ENCODE data around the gene XKR3.

Gene XKR3

GRCh38 chr22:16831257-16831656 is 6.0 kb upstream of the XKR3 start:
- Histone ChIP-seq H3K18ac (ENCODE audit: low read depth in 1 of 2, low read length in 2 of 2) (no peak overlapping the region), H3K23ac (ENCODE audit: low read length in 2 of 2) (no peak overlapping the region), H2BK15ac (ENCODE audit: low read depth, poor library complexity, severe bottlenecking) (no peak overlapping the region), H3K4me1 (ENCODE audit: control insufficient read depth, insufficient read depth, low read depth, low read length) (no peaks in the 10 kb centered on the region), H2AFZ (ENCODE audit: low read depth, low read length) (no peak overlapping the region), H2BK12ac (ENCODE audit: low read length in 2 of 2) (no peak overlapping the region), H4K8ac (ENCODE audit: low read length) (no peak overlapping the region), H3K36me3 (ENCODE audit: control insufficient read depth in 1 of 2, insufficient read depth in 2 of 2, low read depth in 1 of 2, low read length in 2 of 2) (no peaks in the 10 kb centered on the region), H4K91ac (ENCODE audit: low read length) (no peak overlapping the region), H3K14ac (ENCODE audit: low read length in 2 of 2) (no peak overlapping the region), H3K79me1 (replicated peaks; ENCODE audit: low read length, poor library complexity, severe bottlenecking) (no peaks in the 10 kb centered on the region), H2AK5ac (ENCODE audit: low read length, severe bottlenecking) (no peak overlapping the region), H3K9ac (ENCODE audit: low read length) (no peak overlapping the region), H3K4me2 (ENCODE audit: low read length, poor library complexity, severe bottlenecking) (no peak overlapping the region), H3K9me3 (ENCODE audit: control insufficient read depth, low read length) (no peaks in the 10 kb centered on the region), H2BK5ac (ENCODE audit: low read depth, low read length, poor library complexity, severe bottlenecking) (no peak overlapping the region), H2BK120ac (ENCODE audit: low read depth, low read length) (no peak overlapping the region), H3K27ac (ENCODE audit: low read length, poor library complexity, severe bottlenecking) (no peak overlapping the region), H3K4ac (ENCODE audit: low read depth in 1 of 2, low read length in 2 of 2) (no peak overlapping the region), H3K4me3 (ENCODE audit: insufficient read depth in 1 of 2, low read depth in 1 of 2, low read length in 2 of 2) (no peak overlapping the region), H3K27me3 (ENCODE audit: control insufficient read depth in 1 of 2, insufficient read depth in 1 of 2, low read length in 2 of 2) (no peaks in the 10 kb centered on the region)
- DNase-seq: no peak
- 84% methylated on average over 4 of the region's 5 CpGs for WGBS

GRCh38 chr22:16829985-16830384 is 4.8 kb upstream of the XKR3 start:
- no peak overlapping the region for H2BK15ac ChIP-seq (ENCODE audit: low read depth, poor library complexity, severe bottlenecking)
- no peaks in the 10 kb centered on the region for H3K79me1 ChIP-seq (replicated peaks; ENCODE audit: low read length, poor library complexity, severe bottlenecking)
- no peak overlapping the region for H2AK5ac ChIP-seq (ENCODE audit: low read length, severe bottlenecking)
- no peaks in the 10 kb centered on the region for H3K9me3 ChIP-seq (ENCODE audit: control insufficient read depth, low read length)
- no peak overlapping the region for H3K23ac ChIP-seq (ENCODE audit: low read length in 2 of 2)
- no peak overlapping the region for H3K4me3 ChIP-seq (ENCODE audit: insufficient read depth in 1 of 2, low read depth in 1 of 2, low read length in 2 of 2)
- no peak overlapping the region for H4K8ac ChIP-seq (ENCODE audit: low read length)
- H3K27ac ChIP-seq (ENCODE audit: low read length, poor library complexity, severe bottlenecking): no peak overlapping the region
- H2BK120ac ChIP-seq (ENCODE audit: low read depth, low read length): no peak overlapping the region
- no peak overlapping the region for H4K91ac ChIP-seq (ENCODE audit: low read length)
- no peak overlapping the region for H2AFZ ChIP-seq (ENCODE audit: low read depth, low read length)
- 100% methylated on average over 3 of the region's 3 CpGs for WGBS
- no peaks in the 10 kb centered on the region for H3K36me3 ChIP-seq (ENCODE audit: control insufficient read depth in 1 of 2, insufficient read depth in 2 of 2, low read depth in 1 of 2, low read length in 2 of 2)
- H3K4me2 ChIP-seq (ENCODE audit: low read length, poor library complexity, severe bottlenecking): no peak overlapping the region
- DNase-seq: no peak
- no peak overlapping the region for H3K9ac ChIP-seq (ENCODE audit: low read length)
- H2BK12ac ChIP-seq (ENCODE audit: low read length in 2 of 2): no peak overlapping the region
- no peaks in the 10 kb centered on the region for H3K4me1 ChIP-seq (ENCODE audit: control insufficient read depth, insufficient read depth, low read depth, low read length)
- no peak overlapping the region for H3K14ac ChIP-seq (ENCODE audit: low read length in 2 of 2)
- no peaks in the 10 kb centered on the region for H3K27me3 ChIP-seq (ENCODE audit: control insufficient read depth in 1 of 2, insufficient read depth in 1 of 2, low read length in 2 of 2)
- H3K4ac ChIP-seq (ENCODE audit: low read depth in 1 of 2, low read length in 2 of 2): no peak overlapping the region
- no peak overlapping the region for H2BK5ac ChIP-seq (ENCODE audit: low read depth, low read length, poor library complexity, severe bottlenecking)
- H3K18ac ChIP-seq (ENCODE audit: low read depth in 1 of 2, low read length in 2 of 2): no peak overlapping the region

- Histone ChIP-seq H2AK5ac (ENCODE audit: low read length, severe bottlenecking) (no peak overlapping the region), H3K23ac (ENCODE audit: low read length in 2 of 2) (no peak overlapping the region), H4K91ac (ENCODE audit: low read length) (no peak overlapping the region), H3K79me1 (replicated peaks; ENCODE audit: low read length, poor library complexity, severe bottlenecking) (no peaks in the 10 kb centered on the region), H2BK120ac (ENCODE audit: low read depth, low read length) (no peak overlapping the region), H3K4me1 (ENCODE audit: control insufficient read depth, insufficient read depth, low read depth, low read length) (no peaks in the 10 kb centered on the region), H3K9ac (ENCODE audit: low read length) (no peak overlapping the region), H4K8ac (ENCODE audit: low read length) (no peak overlapping the region), H2BK15ac (ENCODE audit: low read depth, poor library complexity, severe bottlenecking) (no peak overlapping the region), H3K4me2 (ENCODE audit: low read length, poor library complexity, severe bottlenecking) (no peak overlapping the region), H3K36me3 (ENCODE audit: control insufficient read depth in 1 of 2, insufficient read depth in 2 of 2, low read depth in 1 of 2, low read length in 2 of 2) (no peaks in the 10 kb centered on the region), H2BK5ac (ENCODE audit: low read depth, low read length, poor library complexity, severe bottlenecking) (no peak overlapping the region), H2BK12ac (ENCODE audit: low read length in 2 of 2) (no peak overlapping the region), H3K4ac (ENCODE audit: low read depth in 1 of 2, low read length in 2 of 2) (no peak overlapping the region), H2AFZ (ENCODE audit: low read depth, low read length) (no peak overlapping the region), H3K14ac (ENCODE audit: low read length in 2 of 2) (no peak overlapping the region), H3K18ac (ENCODE audit: low read depth in 1 of 2, low read length in 2 of 2) (no peak overlapping the region), H3K27me3 (ENCODE audit: control insufficient read depth in 1 of 2, insufficient read depth in 1 of 2, low read length in 2 of 2) (no peaks in the 10 kb centered on the region), H3K9me3 (ENCODE audit: control insufficient read depth, low read length) (no peaks in the 10 kb centered on the region), H3K27ac (ENCODE audit: low read length, poor library complexity, severe bottlenecking) (no peak overlapping the region), H3K4me3 (ENCODE audit: insufficient read depth in 1 of 2, low read depth in 1 of 2, low read length in 2 of 2) (no peak overlapping the region)
- WGBS: 71% methylated on average over 4 of the region's 4 CpGs
- DNase-seq: no peak
These were observed 3.7 kb upstream of the XKR3 start for GRCh38 chr22:16828876-16829275.

GRCh38 chr22:16827506-16827905 is 2.3 kb upstream of the XKR3 start:
- no peak overlapping the region for H3K9ac ChIP-seq (ENCODE audit: low read length)
- no peaks in the 10 kb centered on the region for H3K79me1 ChIP-seq (replicated peaks; ENCODE audit: low read length, poor library complexity, severe bottlenecking)
- no peak overlapping the region for H3K4me3 ChIP-seq (ENCODE audit: insufficient read depth in 1 of 2, low read depth in 1 of 2, low read length in 2 of 2)
- H3K23ac ChIP-seq (ENCODE audit: low read length in 2 of 2): no peak overlapping the region
- H2BK120ac ChIP-seq (ENCODE audit: low read depth, low read length): no peak overlapping the region
- no peak overlapping the region for H4K91ac ChIP-seq (ENCODE audit: low read length)
- no peak overlapping the region for H2BK12ac ChIP-seq (ENCODE audit: low read length in 2 of 2)
- no peak overlapping the region for H2AK5ac ChIP-seq (ENCODE audit: low read length, severe bottlenecking)
- H3K4ac ChIP-seq (ENCODE audit: low read depth in 1 of 2, low read length in 2 of 2): no peak overlapping the region
- no peaks in the 10 kb centered on the region for H3K36me3 ChIP-seq (ENCODE audit: control insufficient read depth in 1 of 2, insufficient read depth in 2 of 2, low read depth in 1 of 2, low read length in 2 of 2)
- no peaks in the 10 kb centered on the region for H3K9me3 ChIP-seq (ENCODE audit: control insufficient read depth, low read length)
- H2AFZ ChIP-seq (ENCODE audit: low read depth, low read length): no peak overlapping the region
- no peak overlapping the region for H3K18ac ChIP-seq (ENCODE audit: low read depth in 1 of 2, low read length in 2 of 2)
- DNase-seq: no peak
- no peak overlapping the region for H3K27ac ChIP-seq (ENCODE audit: low read length, poor library complexity, severe bottlenecking)
- H3K27me3 ChIP-seq (ENCODE audit: control insufficient read depth in 1 of 2, insufficient read depth in 1 of 2, low read length in 2 of 2): no peaks in the 10 kb centered on the region
- H3K14ac ChIP-seq (ENCODE audit: low read length in 2 of 2): no peak overlapping the region
- no peak overlapping the region for H2BK5ac ChIP-seq (ENCODE audit: low read depth, low read length, poor library complexity, severe bottlenecking)
- no peak overlapping the region for H3K4me2 ChIP-seq (ENCODE audit: low read length, poor library complexity, severe bottlenecking)
- 80% methylated on average over 1 of the region's 1 CpG for WGBS
- no peak overlapping the region for H2BK15ac ChIP-seq (ENCODE audit: low read depth, poor library complexity, severe bottlenecking)
- no peaks in the 10 kb centered on the region for H3K4me1 ChIP-seq (ENCODE audit: control insufficient read depth, insufficient read depth, low read depth, low read length)
- H4K8ac ChIP-seq (ENCODE audit: low read length): no peak overlapping the region
